CD8-positive, alpha-beta memory T cell (primary cell): ENCODE measurements around the gene FBXO33. TPM values are rescaled to one million over a fixed set of nuclear protein-coding genes. Genes with fewer than 3 reads are reported as not detected.

Source experiments
- CTCF ChIA-PET: fragments of 350-600 bp; sonication (Branson Sonifier 250); formaldehyde crosslinking; loops from one replicate; lab custom pipeline; 2021; ENCODE audit warnings: antibody characterized with exemption; lab: Charles Lee
- POLR2A ChIA-PET: fragments of 350-600 bp; sonication (Branson Sonifier 250); formaldehyde crosslinking; loops from one replicate; lab custom pipeline; 2021; ENCODE audit warnings: antibody characterized with exemption; lab: Charles Lee
- DNase-seq, 5 donors: peaks; one replicate each; pipeline versions ENCODE4 v3.0.0 to v3.0.0-alpha.2; 2020 to 2022; ENCODE audit warnings: mixed read lengths in 1 of 5
- H3K27ac ChIP-seq: one replicate; pipeline ENCODE4 v1.7.0; 2013; ENCODE audit warnings: low read depth, mild to moderate bottlenecking, low read length, moderate library complexity
- H3K27me3 ChIP-seq: 2 replicates; pipeline ENCODE4 v1.7.0; 2013; ENCODE audit warnings: low read length, mild to moderate bottlenecking; ENCODE audit not compliant: insufficient read depth, poor library complexity, severe bottlenecking
- H3K36me3 ChIP-seq: 2 replicates; pipeline ENCODE4 v1.7.0; 2013; ENCODE audit warnings: mild to moderate bottlenecking, low read length, moderate library complexity; ENCODE audit not compliant: insufficient read depth
- H3K4me1 ChIP-seq: 2 replicates; pipeline ENCODE4 v1.7.0; 2013; ENCODE audit warnings: mild to moderate bottlenecking, low read length, moderate library complexity; ENCODE audit not compliant: insufficient read depth
- H3K4me3 ChIP-seq: 2 replicates; pipeline ENCODE4 v1.7.0; 2013; ENCODE audit warnings: mild to moderate bottlenecking, low read length
- H3K9me3 ChIP-seq: 2 replicates; pipeline ENCODE4 v1.7.0; 2013; ENCODE audit warnings: mild to moderate bottlenecking, low read length
- H3K27ac Mint-ChIP-seq, 8 donors: one replicate each; pipeline ENCODE4 v1.8.0; 2020 to 2021; ENCODE audit warnings: mixed read lengths in 8 of 8, mild to moderate bottlenecking in 6 of 8, inconsistent platforms in 3 of 8, moderate library complexity in 3 of 8
- H3K27me3 Mint-ChIP-seq, 2 donors: one replicate each; pipeline ENCODE4 v1.8.0; 2020 to 2021; ENCODE audit warnings: mixed read lengths in 2 of 2, mild to moderate bottlenecking in 1 of 2, moderate library complexity in 1 of 2
- H3K36me3 Mint-ChIP-seq, 3 donors: one replicate each; pipeline ENCODE4 v1.8.0; 2020 to 2021; ENCODE audit warnings: mixed read lengths in 3 of 3, inconsistent platforms in 1 of 3, mild to moderate bottlenecking in 1 of 3
- H3K4me1 Mint-ChIP-seq, 3 donors: one replicate each; pipeline ENCODE4 v1.8.0; 2020 to 2021; ENCODE audit warnings: mixed read lengths in 3 of 3, inconsistent platforms in 1 of 3, mild to moderate bottlenecking in 1 of 3
- H3K4me3 Mint-ChIP-seq, 7 donors: one replicate each; pipeline ENCODE4 v1.8.0; 2020 to 2021; ENCODE audit warnings: mixed read lengths in 7 of 7, mild to moderate bottlenecking in 6 of 7, moderate library complexity in 4 of 7, inconsistent platforms in 2 of 7
- H3K9me3 Mint-ChIP-seq, 5 donors: one replicate each; pipeline ENCODE4 v1.8.0; 2020 to 2022; ENCODE audit warnings: mixed read lengths in 5 of 5, mild to moderate bottlenecking in 3 of 5, moderate library complexity in 2 of 5, inconsistent platforms in 1 of 5
- polyA plus RNA-seq: library from polyadenylated mRNA; unstranded; fragments of 300-500 nt; fragmentation: Illumina TruSeq; gene quantifications from one replicate; pipeline ENCODE4 v1.2.3, GENCODE V29; 2021
- total RNA-seq, 2 experiments: library from RNA; stranded (reverse); gene quantifications; one replicate each; pipeline ENCODE4 v1.2.3, GENCODE V29; 2021

The FBXO33 gene
- total and polyA plus RNA-seq, 3 experiments from 2014 or later, result 15.3 to 20.1 (median 19.4) TPM

GRCh38 chr14:39426605-39427004 is 5.6 kb downstream of the FBXO33 start:
- H3K4me1 ChIP-seq, result peaks cover 60% of the 10 kb centered on the region
- Mint-ChIP-seq H3K27ac (peak overlapping the region in 6 of 8 donors; percentile 1 to 62 (median 20)), H3K9me3 (no peaks in the 10 kb centered on the region), H3K4me1 (peaks cover 66 to 93% (median 90%) of the 10 kb centered on the region in 3 donors), H3K27me3 (no peaks in the 10 kb centered on the region), H3K4me3 (peak overlapping the region in 5 of 7 donors; percentile 4 to 52 (median 18)), H3K36me3 (peaks cover 0 to 21% (median 1%) of the 10 kb centered on the region in 3 donors)
- no peaks in the 10 kb centered on the region for H3K27me3 ChIP-seq
- H3K4me3 ChIP-seq, result no peak overlapping the region
- POLR2A ChIA-PET, result no interaction called here
- H3K27ac ChIP-seq, result no peak overlapping the region
- DNase-seq, result no peak
- H3K9me3 ChIP-seq, result no peaks in the 10 kb centered on the region
- no peaks in the 10 kb centered on the region for H3K36me3 ChIP-seq
- CTCF ChIA-PET, result interaction anchor here (0.7 to 2.2 kb wide), 5 partner anchors 8 to 321 kb away, joined by 3 to 8 read pairs (median 3); no protein-coding TSS in a partner anchor

DNA sequence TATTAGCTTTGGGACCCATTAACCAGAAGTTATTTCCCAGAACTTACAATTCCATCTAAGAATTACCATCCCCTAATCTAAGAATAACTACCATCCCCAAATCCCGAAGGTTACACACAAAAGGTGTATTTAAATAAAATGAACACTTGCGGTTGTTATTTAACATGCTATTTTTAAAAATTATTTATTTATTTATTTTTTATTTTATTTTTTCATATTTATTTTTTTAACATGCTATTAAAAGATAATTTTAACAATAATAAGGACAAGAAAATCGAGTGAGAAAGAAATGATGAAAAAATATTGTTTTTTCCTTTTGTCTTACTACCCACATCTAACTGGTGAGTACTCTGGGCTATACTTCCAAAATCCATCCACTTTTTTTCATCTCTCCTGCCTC is 6.3 kb downstream of the FBXO33 start:
- H3K27ac Mint-ChIP-seq, result peak overlapping the region in 2 of 8 donors; percentile 10 to 21
- H3K4me3 Mint-ChIP-seq, result peak overlapping the region in 1 of 7 donors; percentile 2
- peaks cover 69 to 95% (median 93%) of the 10 kb centered on the region in 3 donors for H3K4me1 Mint-ChIP-seq
- POLR2A ChIA-PET, result no interaction called here
- no peak for DNase-seq
- no peak overlapping the region for H3K4me3 ChIP-seq
- no peaks in the 10 kb centered on the region for H3K27me3 ChIP-seq
- H3K27ac ChIP-seq, result no peak overlapping the region
- H3K9me3 ChIP-seq, result no peaks in the 10 kb centered on the region
- no peaks in the 10 kb centered on the region for H3K27me3 Mint-ChIP-seq
- no peaks in the 10 kb centered on the region for H3K9me3 Mint-ChIP-seq
- H3K36me3 Mint-ChIP-seq, result peaks cover 0 to 20% (median 3%) of the 10 kb centered on the region in 3 donors
- peaks cover 65% of the 10 kb centered on the region for H3K4me1 ChIP-seq
- CTCF ChIA-PET, result interaction anchor here (0.7 to 2.2 kb wide), 5 partner anchors 9 to 321 kb away, joined by 3 to 8 read pairs (median 3); no protein-coding TSS in a partner anchor
- H3K36me3 ChIP-seq, result no peaks in the 10 kb centered on the region

DNA sequence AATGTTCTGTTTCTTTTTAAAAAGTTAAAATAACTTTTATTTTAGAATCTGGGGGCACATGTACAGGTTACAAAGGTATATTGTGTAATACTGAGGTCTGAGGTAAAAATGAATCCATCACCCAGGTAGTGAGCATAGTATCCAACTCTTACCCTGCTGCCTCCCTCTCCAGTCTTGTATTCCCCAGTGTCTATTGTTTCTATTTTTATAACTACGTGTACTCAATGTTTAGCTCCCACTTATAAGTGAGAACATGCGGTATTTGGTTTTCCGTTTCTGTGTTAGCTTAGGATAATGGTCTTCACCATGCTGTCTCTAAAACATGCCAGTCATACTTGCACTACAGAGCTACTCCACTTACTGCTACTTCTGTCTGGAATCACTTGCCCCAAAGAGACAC is 8.4 kb downstream of the FBXO33 start:
- Mint-ChIP-seq H3K4me1 (peaks cover 73 to 94% (median 94%) of the 10 kb centered on the region in 3 donors), H3K4me3 (peak overlapping the region in 2 of 7 donors; percentile 1 to 29), H3K9me3 (no peaks in the 10 kb centered on the region), H3K27me3 (no peaks in the 10 kb centered on the region), H3K36me3 (peaks cover 5 to 28% (median 8%) of the 10 kb centered on the region in 3 donors), H3K27ac (peak overlapping the region in 1 of 8 donors; percentile 20)
- Histone ChIP-seq H3K36me3 (no peaks in the 10 kb centered on the region), H3K4me1 (peaks cover 44% of the 10 kb centered on the region), H3K9me3 (no peaks in the 10 kb centered on the region), H3K4me3 (no peak overlapping the region), H3K27ac (no peak overlapping the region), H3K27me3 (no peaks in the 10 kb centered on the region)
- ChIA-PET POLR2A (interaction anchor here (1.4 kb wide), 1 partner anchor 8 kb away, joined by 4 read pairs; the partner anchor contains the start of gene FBXO33), CTCF (interaction anchor here (1.1 to 1.8 kb wide), 3 partner anchors 9 to 310 kb away, joined by 3 to 4 read pairs (median 3); partner anchors contain the start of gene GEMIN2)
- DNase-seq, result no peak

GRCh38 chr14:39422243-39422642 is 10.0 kb downstream of the FBXO33 start:
- Histone ChIP-seq H3K9me3 (no peaks in the 10 kb centered on the region), H3K36me3 (no peaks in the 10 kb centered on the region), H3K4me3 (no peak overlapping the region), H3K27ac (no peak overlapping the region), H3K27me3 (no peaks in the 10 kb centered on the region), H3K4me1 (peaks cover 31% of the 10 kb centered on the region)
- no peak for DNase-seq
- Mint-ChIP-seq H3K27ac (peak overlapping the region in 3 of 8 donors; percentile 2 to 34 (median 21)), H3K9me3 (peaks cover 0 to 2% (median under 1%) of the 10 kb centered on the region in 5 donors), H3K4me3 (peak overlapping the region in 3 of 7 donors; percentile 1 to 32 (median 5)), H3K4me1 (peaks cover 63 to 81% (median 78%) of the 10 kb centered on the region in 3 donors), H3K27me3 (no peaks in the 10 kb centered on the region), H3K36me3 (peaks cover 7 to 28% (median 9%) of the 10 kb centered on the region in 3 donors)
- ChIA-PET CTCF (interaction anchor here (1.8 kb wide), 1 partner anchor 190 kb away, joined by 4 read pairs; no protein-coding TSS in a partner anchor), POLR2A (interaction anchor here (0.6 kb wide), 1 partner anchor 115 kb away, joined by 10 read pairs; no protein-coding TSS in a partner anchor)

DNA sequence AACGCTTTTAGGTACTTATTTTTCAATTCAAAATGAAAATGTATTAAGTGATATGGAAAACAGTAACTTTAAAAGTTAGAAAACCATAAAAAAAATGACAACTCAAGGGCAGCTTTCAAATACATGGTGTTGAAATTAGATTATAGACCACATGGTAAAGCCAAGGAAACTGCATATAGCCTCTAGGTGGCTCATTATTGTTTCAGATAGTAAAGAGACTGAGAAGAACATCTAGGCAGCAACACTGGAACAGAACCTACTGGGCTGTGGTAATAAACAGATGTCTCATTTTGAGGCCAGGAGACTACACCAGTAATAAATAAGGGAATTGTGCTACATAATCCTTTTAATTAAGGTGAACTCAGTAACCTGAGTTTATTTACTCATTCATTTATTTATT is 13.0 kb downstream of the FBXO33 start:
- Mint-ChIP-seq H3K36me3 (peaks cover 16 to 44% (median 32%) of the 10 kb centered on the region in 3 donors), H3K4me3 (no peak overlapping the region), H3K27ac (no peak overlapping the region), H3K9me3 (peaks cover 12 to 20% (median 17%) of the 10 kb centered on the region in 5 donors), H3K4me1 (peaks cover 56 to 68% (median 68%) of the 10 kb centered on the region in 3 donors), H3K27me3 (no peaks in the 10 kb centered on the region)
- Histone ChIP-seq H3K36me3 (no peaks in the 10 kb centered on the region), H3K27me3 (no peaks in the 10 kb centered on the region), H3K9me3 (peaks cover 10% of the 10 kb centered on the region), H3K4me3 (no peak overlapping the region), H3K27ac (no peak overlapping the region), H3K4me1 (peaks cover 19% of the 10 kb centered on the region)
- ChIA-PET POLR2A (no interaction called here), CTCF (no interaction called here)
- DNase-seq, result no peak

DNA sequence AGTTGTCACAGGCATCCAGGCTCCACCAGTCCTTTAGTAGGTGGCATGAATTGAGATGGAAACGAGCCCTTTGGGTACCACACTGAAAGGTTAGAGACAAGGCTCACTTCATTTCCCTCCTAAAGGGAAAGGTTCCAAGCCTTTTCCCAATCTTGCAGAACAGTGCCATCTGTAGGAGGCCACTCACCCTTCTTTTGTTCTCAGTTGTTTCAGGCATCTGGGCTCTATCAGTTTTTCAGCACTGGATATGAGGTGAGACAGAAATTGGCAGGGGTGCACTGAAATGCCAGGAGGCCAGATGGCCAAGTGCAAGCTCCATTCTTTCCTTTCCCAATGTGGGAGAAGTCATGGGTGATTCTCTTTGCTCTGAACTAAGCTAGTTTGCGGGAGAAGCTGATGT is 15.2 kb downstream of the FBXO33 start:
- POLR2A ChIA-PET, result no interaction called here
- CTCF ChIA-PET, result interaction anchor here (1.0 kb wide), 1 partner anchor 15 kb away, joined by 4 read pairs; the partner anchor contains the start of gene FBXO33
- H3K36me3 ChIP-seq, result no peaks in the 10 kb centered on the region

GRCh38 chr14:39416072-39416471 is 16.2 kb downstream of the FBXO33 start:
- Mint-ChIP-seq H3K36me3 (peaks cover 19 to 50% (median 49%) of the 10 kb centered on the region in 3 donors), H3K27ac (peak overlapping the region in 2 of 8 donors; percentile 32 to 36), H3K27me3 (no peaks in the 10 kb centered on the region), H3K9me3 (peaks cover 12 to 24% (median 20%) of the 10 kb centered on the region in 5 donors), H3K4me3 (no peak overlapping the region), H3K4me1 (peaks cover 42 to 60% (median 50%) of the 10 kb centered on the region in 3 donors)
- Histone ChIP-seq H3K27me3 (no peaks in the 10 kb centered on the region), H3K9me3 (peaks cover 10% of the 10 kb centered on the region), H3K4me1 (peaks cover 1% of the 10 kb centered on the region), H3K36me3 (no peaks in the 10 kb centered on the region), H3K4me3 (no peak overlapping the region), H3K27ac (no peak overlapping the region)
- CTCF ChIA-PET, result interaction anchor here (1.0 kb wide), 1 partner anchor 16 kb away, joined by 4 read pairs; the partner anchor contains the start of gene FBXO33
- POLR2A ChIA-PET, result no interaction called here
- no peak for DNase-seq

More for the DNA sequence above, 15.2 kb downstream of the FBXO33 start:
- DNase-seq, result no peak
- Histone ChIP-seq H3K27me3 (no peaks in the 10 kb centered on the region), H3K4me1 (peaks cover 5% of the 10 kb centered on the region), H3K4me3 (no peak overlapping the region), H3K27ac (no peak overlapping the region), H3K9me3 (peaks cover 10% of the 10 kb centered on the region)
- H3K9me3 Mint-ChIP-seq, result peaks cover 12 to 24% (median 20%) of the 10 kb centered on the region in 5 donors
- peaks cover 45 to 66% (median 56%) of the 10 kb centered on the region in 3 donors for H3K4me1 Mint-ChIP-seq
- H3K4me3 Mint-ChIP-seq, result no peak overlapping the region
- no peaks in the 10 kb centered on the region for H3K27me3 Mint-ChIP-seq
- H3K36me3 Mint-ChIP-seq, result peaks cover 20 to 50% (median 46%) of the 10 kb centered on the region in 3 donors
- peak overlapping the region in 1 of 8 donors; percentile 36 for H3K27ac Mint-ChIP-seq

- Histone ChIP-seq H3K4me3 (no peak overlapping the region), H3K4me1 (no peaks in the 10 kb centered on the region), H3K27ac (no peak overlapping the region), H3K27me3 (no peaks in the 10 kb centered on the region), H3K36me3 (no peaks in the 10 kb centered on the region), H3K9me3 (no peaks in the 10 kb centered on the region)
- Mint-ChIP-seq H3K27me3 (no peaks in the 10 kb centered on the region), H3K27ac (peak overlapping the region in 4 of 8 donors; percentile 1 to 90 (median 30)), H3K36me3 (peaks cover 4 to 19% (median 6%) of the 10 kb centered on the region in 3 donors), H3K9me3 (peaks cover 0 to 15% (median 0%) of the 10 kb centered on the region in 5 donors), H3K4me3 (no peak overlapping the region), H3K4me1 (peaks cover 51 to 70% (median 58%) of the 10 kb centered on the region in 3 donors)
- no peak for DNase-seq
- ChIA-PET CTCF (no interaction called here), POLR2A (no interaction called here)
These were observed 25.7 kb downstream of the FBXO33 start for GRCh38 chr14:39406560-39406959.
